Smooth muscle cell (in vitro differentiated cells): ENCODE measurements around the gene CECR2. TPM values are rescaled to one million over a fixed set of nuclear protein-coding genes. Genes with fewer than 3 reads are reported as not detected.

Experiments
- DNase-seq: peaks from one replicate; lab custom pipeline; 2025; ENCODE audit not compliant: unreplicated experiment; lab: John Stamatoyannopoulos, UW
- H2AFZ ChIP-seq: fragments of 200-600 bp; sonication (generic); 2 replicates; pipeline ENCODE4 v1.6.0; 2016; ENCODE audit warnings: antibody characterized with exemption, low read depth, mild to moderate bottlenecking
- H3F3A ChIP-seq: fragments of 200-600 bp; sonication (generic); 2 replicates; pipeline ENCODE4 v1.6.0; 2017; ENCODE audit warnings: antibody characterized with exemption, low read depth
- H3K27ac ChIP-seq: fragments of 200-600 bp; sonication (generic); 2 replicates; pipeline ENCODE4 v1.5.1; 2016; ENCODE audit warnings: low read depth, mild to moderate bottlenecking
- H3K27me3 ChIP-seq: fragments of 200-600 bp; sonication (generic); 2 replicates; pipeline ENCODE4 v1.6.1; 2016; ENCODE audit warnings: low read depth, mild to moderate bottlenecking
- H3K36me3 ChIP-seq: fragments of 200-600 bp; sonication (generic); 2 replicates; pipeline ENCODE4 v1.5.1; 2016; ENCODE audit warnings: low read depth
- H3K4me1 ChIP-seq: fragments of 200-600 bp; sonication (generic); 2 replicates; pipeline ENCODE4 v1.5.1; 2016; ENCODE audit warnings: low read depth
- H3K4me2 ChIP-seq: fragments of 200-600 bp; sonication (generic); 2 replicates; pipeline ENCODE4 v1.6.0; 2016; ENCODE audit warnings: mild to moderate bottlenecking
- H3K4me3 ChIP-seq: fragments of 200-600 bp; sonication (generic); 2 replicates; pipeline ENCODE4 v1.5.1; 2016; ENCODE audit warnings: mild to moderate bottlenecking
- H3K79me2 ChIP-seq: fragments of 200-600 bp; sonication (generic); 2 replicates; pipeline ENCODE4 v1.6.0; 2016; ENCODE audit warnings: low read depth, mild to moderate bottlenecking
- H3K9ac ChIP-seq: fragments of 200-600 bp; sonication (generic); 2 replicates; pipeline ENCODE4 v1.6.0; 2016; ENCODE audit warnings: low read depth
- H3K9me3 ChIP-seq: fragments of 200-600 bp; sonication (generic); replicated peaks from 2 replicates; pipeline ENCODE4 v1.5.1; 2016; ENCODE audit warnings: low read depth
- H4K20me1 ChIP-seq: fragments of 200-600 bp; sonication (generic); 2 replicates; pipeline ENCODE4 v1.6.0; 2016; ENCODE audit warnings: low read depth
- CTCF ChIP-seq: fragments of 200-600 bp; sonication (generic); IDR thresholded peaks from 2 replicates; pipeline ENCODE4 v1.5.1; 2017; ENCODE audit warnings: borderline replicate concordance, mild to moderate bottlenecking, antibody characterized with exemption; ENCODE audit not compliant: insufficient read depth, poor library complexity, severe bottlenecking
- WGBS: methylation state at CpG from one replicate; pipeline ENCODE4 v1.1.7; 2016; ENCODE audit warnings: low lambda C conversion rate; 5-methylcytosine and 5-hydroxymethylcytosine counted together
- polyA plus RNA-seq: library from polyadenylated mRNA; unstranded; fragments of >200 nt; fragmentation: Nextera tagmentation; extraction: Ambion mirVana; gene quantifications from 2 replicates; pipeline ENCODE4 v1.2.1, GENCODE V29; 2016
- total RNA-seq: library from RNA; depleted of rRNA; stranded (reverse); fragments of >200 nt; gene quantifications from 2 replicates; pipeline ENCODE4 v1.2.3, GENCODE V29; 2014

CECR2 gene
- total and polyA plus RNA-seq, 2 experiments from 2014 or later, result 1.4 to 2.8 TPM

GRCh38 chr22:17443405-17444203, 74.3 kb downstream of the CECR2 start:
- H3K36me3 ChIP-seq, result no peaks in the 10 kb centered on the region
- peaks cover 40% of the 10 kb centered on the region for H3K79me2 ChIP-seq
- peaks cover 10% of the 10 kb centered on the region for H3K4me1 ChIP-seq
- TF ChIP-seq CTCF, result no peak
- WGBS, result 73% methylated on average over 17 of the region's 17 CpGs
- peak overlapping the region; percentile 65 for H3K27ac ChIP-seq
- no peak overlapping the region for H3K4me3 ChIP-seq
- no peaks in the 10 kb centered on the region for H3K9me3 ChIP-seq
- no peak for DNase-seq
- H2AFZ ChIP-seq, result no peak overlapping the region
- no peak overlapping the region for H3K9ac ChIP-seq
- H4K20me1 ChIP-seq, result no peaks in the 10 kb centered on the region
- H3F3A ChIP-seq, result peaks cover 13% of the 10 kb centered on the region
- no peaks in the 10 kb centered on the region for H3K27me3 ChIP-seq
- H3K4me2 ChIP-seq, result peak overlapping the region; percentile 49

- Histone ChIP-seq H3K4me1 (peaks cover 10% of the 10 kb centered on the region), H3K9me3 (no peaks in the 10 kb centered on the region), H2AFZ (no peak overlapping the region), H3K36me3 (no peaks in the 10 kb centered on the region), H3K9ac (no peak overlapping the region), H3F3A (peaks cover 13% of the 10 kb centered on the region), H4K20me1 (no peaks in the 10 kb centered on the region), H3K4me3 (no peak overlapping the region), H3K4me2 (no peak overlapping the region), H3K79me2 (peaks cover 35% of the 10 kb centered on the region), H3K27me3 (no peaks in the 10 kb centered on the region), H3K27ac (peak overlapping the region; percentile 65)
- DNase-seq, result no peak
- 93% methylated on average over 6 of the region's 6 CpGs for WGBS
- TF ChIP-seq CTCF, result no peak
Measured at GRCh38 chr22:17444204-17444504, 74.9 kb downstream of the CECR2 start.

- no peak for TF ChIP-seq CTCF
- WGBS, result 98% methylated on average over 10 of the region's 10 CpGs
Measured at GRCh38 chr22:17446698-17447097, 77.4 kb downstream of the CECR2 start.

GRCh38 chr22:17451316-17451715, 82.1 kb downstream of the CECR2 start:
- Histone ChIP-seq H3K9ac (no peak overlapping the region), H3K27ac (no peak overlapping the region), H3K4me1 (peaks cover 7% of the 10 kb centered on the region), H3K27me3 (no peaks in the 10 kb centered on the region), H3K36me3 (no peaks in the 10 kb centered on the region), H3F3A (no peaks in the 10 kb centered on the region), H3K9me3 (no peaks in the 10 kb centered on the region), H4K20me1 (no peaks in the 10 kb centered on the region), H2AFZ (no peak overlapping the region), H3K79me2 (peaks cover 6% of the 10 kb centered on the region), H3K4me2 (no peak overlapping the region), H3K4me3 (no peak overlapping the region)
- WGBS, result 41% methylated on average over 5 of the region's 5 CpGs
- no peak for DNase-seq
- no peak for TF ChIP-seq CTCF

More at GRCh38 chr22:17446698-17447097, 77.4 kb downstream of the CECR2 start:
- Histone ChIP-seq H3K27me3 (no peaks in the 10 kb centered on the region), H4K20me1 (no peaks in the 10 kb centered on the region), H3K4me3 (no peak overlapping the region), H3K27ac (no peak overlapping the region), H3K79me2 (peaks cover 14% of the 10 kb centered on the region), H3K9me3 (no peaks in the 10 kb centered on the region), H3K36me3 (no peaks in the 10 kb centered on the region), H3K4me2 (no peak overlapping the region), H3F3A (peaks cover 13% of the 10 kb centered on the region), H2AFZ (no peak overlapping the region), H3K4me1 (peaks cover 17% of the 10 kb centered on the region), H3K9ac (no peak overlapping the region)
- DNase-seq, result no peak
